Mammary epithelial cell (primary cell): Measurements from ENCODE around the gene STAB1.

Experiments used
- EZH2 ChIP-seq: IDR thresholded peaks from 2 replicates; pipeline ENCODE4 v1.6.1; 2012; ENCODE audit warnings: low read length, inconsistent platforms, borderline replicate concordance
- TF ChIP-seq, protein P1 (sequence below), 2 donors: IDR thresholded peaks in 1 of 2; conservative IDR thresholded peaks in 1 of 2; 2 replicates each; pipeline ENCODE4 v1.5.1; 2011 to 2012; ENCODE audit warnings: inconsistent platforms in 2 of 2, low read length in 2 of 2, mild to moderate bottlenecking in 2 of 2, control low read depth in 1 of 2, low read depth in 1 of 2; ENCODE audit not compliant: insufficient read depth in 1 of 2; ENCODE audit errors: extremely low read depth in 1 of 2

DNA sequence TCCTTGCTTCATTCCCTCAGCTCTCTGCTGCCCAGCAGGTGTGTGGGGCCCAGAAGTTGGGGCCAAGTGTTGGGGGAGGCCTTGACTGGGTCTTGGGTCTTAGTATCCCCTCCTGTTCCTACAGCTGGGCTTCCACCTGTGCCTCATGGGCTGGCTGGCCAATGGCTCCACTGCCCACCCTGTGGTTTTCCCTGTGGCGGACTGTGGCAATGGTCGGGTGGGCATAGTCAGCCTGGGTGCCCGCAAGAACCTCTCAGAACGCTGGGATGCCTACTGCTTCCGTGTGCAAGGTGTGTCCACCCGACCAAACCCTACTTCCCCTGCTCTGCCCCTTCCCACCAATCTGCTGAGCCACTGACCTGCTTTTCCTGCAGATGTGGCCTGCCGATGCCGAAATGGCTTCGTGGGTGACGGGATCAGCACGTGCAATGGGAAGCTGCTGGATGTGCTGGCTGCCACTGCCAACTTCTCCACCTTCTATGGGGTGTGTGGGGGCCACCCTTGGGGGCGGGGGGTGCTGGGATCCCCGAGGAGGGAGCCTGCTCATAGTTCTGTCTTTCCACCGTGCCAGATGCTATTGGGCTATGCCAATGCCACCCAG lies 27.6 kb downstream of the STAB1 start:
- TF ChIP-seq, protein P1, sequence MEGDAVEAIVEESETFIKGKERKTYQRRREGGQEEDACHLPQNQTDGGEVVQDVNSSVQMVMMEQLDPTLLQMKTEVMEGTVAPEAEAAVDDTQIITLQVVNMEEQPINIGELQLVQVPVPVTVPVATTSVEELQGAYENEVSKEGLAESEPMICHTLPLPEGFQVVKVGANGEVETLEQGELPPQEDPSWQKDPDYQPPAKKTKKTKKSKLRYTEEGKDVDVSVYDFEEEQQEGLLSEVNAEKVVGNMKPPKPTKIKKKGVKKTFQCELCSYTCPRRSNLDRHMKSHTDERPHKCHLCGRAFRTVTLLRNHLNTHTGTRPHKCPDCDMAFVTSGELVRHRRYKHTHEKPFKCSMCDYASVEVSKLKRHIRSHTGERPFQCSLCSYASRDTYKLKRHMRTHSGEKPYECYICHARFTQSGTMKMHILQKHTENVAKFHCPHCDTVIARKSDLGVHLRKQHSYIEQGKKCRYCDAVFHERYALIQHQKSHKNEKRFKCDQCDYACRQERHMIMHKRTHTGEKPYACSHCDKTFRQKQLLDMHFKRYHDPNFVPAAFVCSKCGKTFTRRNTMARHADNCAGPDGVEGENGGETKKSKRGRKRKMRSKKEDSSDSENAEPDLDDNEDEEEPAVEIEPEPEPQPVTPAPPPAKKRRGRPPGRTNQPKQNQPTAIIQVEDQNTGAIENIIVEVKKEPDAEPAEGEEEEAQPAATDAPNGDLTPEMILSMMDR (conservative IDR thresholded peaks at IDR 0.05 in 1 of 2, IDR thresholded peaks at IDR 0.05 in 1 of 2; ENCODE audit: extremely low read depth in 1 of 2, insufficient read depth in 1 of 2, low read depth in 1 of 2, low read length in 2 of 2) = no peak
- no peak for TF ChIP-seq EZH2
